Measurements from ENCODE around the gene PCDHB10. TPM values are rescaled to one million over a fixed set of nuclear protein-coding genes. Genes with fewer than 3 reads are reported as not detected.
A peak's percentile ranks its signal among the peaks of the same experiment; 100 is the strongest.
"Not testable (repeated sequence)": the region's sequence is repeated elsewhere in the genome, so short reads cannot be mapped to it uniquely, and the experiment has no call there.

Gene PCDHB10
- total RNA-seq, 1 donor from 2014 or later: 17.7 TPM

DNA sequence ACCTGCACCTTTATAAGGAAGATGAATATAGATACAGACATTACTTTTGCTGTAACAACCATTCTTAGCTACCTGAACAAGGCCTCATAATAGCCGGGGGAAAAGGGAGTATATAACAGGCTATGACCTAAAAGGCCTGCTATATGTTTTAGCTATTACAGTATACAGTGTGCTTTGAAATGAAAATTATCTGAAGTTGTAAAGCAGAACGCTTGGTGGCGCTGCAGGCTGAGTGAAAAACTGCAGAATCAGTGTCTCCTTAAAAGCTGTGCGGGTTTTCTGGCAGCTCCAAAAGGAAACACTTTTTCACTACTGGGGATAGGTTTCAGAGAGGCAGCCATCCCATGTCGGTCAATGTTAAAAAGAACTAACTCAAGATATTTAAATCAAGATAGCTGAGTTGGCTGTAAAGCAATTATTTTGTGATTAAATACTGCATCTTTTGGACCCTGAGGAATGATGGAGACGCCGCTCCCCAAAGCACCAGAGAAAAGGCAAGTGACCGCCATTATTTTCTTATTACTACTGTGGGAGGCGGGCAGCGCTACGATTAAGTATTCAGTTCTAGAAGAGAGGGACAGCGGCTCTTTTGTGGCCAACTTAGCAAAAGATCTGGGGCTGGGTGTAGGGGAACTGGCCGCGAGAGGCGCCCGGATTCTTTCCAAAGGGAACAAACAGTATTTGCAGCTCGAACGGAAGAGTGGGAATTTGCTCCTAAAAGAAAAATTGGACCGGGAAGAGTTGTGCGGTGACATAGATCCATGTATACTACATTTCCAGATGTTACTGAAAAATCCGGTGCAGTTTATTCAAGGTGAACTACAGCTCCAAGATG is 36.4 kb upstream of the PCDHB10 start:
- Mint-ChIP-seq H3K27ac (ENCODE audit: unreplicated experiment) (peak overlapping the region; percentile 72), H3K9me3 (ENCODE audit: unreplicated experiment) (peaks cover 24% of the 10 kb centered on the region), H3K27me3 (ENCODE audit: unreplicated experiment) (peaks cover 6% of the 10 kb centered on the region), H3K4me1 (ENCODE audit: low read depth, unreplicated experiment) (no peaks in the 10 kb centered on the region), H3K4me3 (ENCODE audit: unreplicated experiment) (peak overlapping the region; percentile 90), H3K36me3 (ENCODE audit: unreplicated experiment) (peaks cover 48% of the 10 kb centered on the region)
- TF ChIP-seq, protein P1, sequence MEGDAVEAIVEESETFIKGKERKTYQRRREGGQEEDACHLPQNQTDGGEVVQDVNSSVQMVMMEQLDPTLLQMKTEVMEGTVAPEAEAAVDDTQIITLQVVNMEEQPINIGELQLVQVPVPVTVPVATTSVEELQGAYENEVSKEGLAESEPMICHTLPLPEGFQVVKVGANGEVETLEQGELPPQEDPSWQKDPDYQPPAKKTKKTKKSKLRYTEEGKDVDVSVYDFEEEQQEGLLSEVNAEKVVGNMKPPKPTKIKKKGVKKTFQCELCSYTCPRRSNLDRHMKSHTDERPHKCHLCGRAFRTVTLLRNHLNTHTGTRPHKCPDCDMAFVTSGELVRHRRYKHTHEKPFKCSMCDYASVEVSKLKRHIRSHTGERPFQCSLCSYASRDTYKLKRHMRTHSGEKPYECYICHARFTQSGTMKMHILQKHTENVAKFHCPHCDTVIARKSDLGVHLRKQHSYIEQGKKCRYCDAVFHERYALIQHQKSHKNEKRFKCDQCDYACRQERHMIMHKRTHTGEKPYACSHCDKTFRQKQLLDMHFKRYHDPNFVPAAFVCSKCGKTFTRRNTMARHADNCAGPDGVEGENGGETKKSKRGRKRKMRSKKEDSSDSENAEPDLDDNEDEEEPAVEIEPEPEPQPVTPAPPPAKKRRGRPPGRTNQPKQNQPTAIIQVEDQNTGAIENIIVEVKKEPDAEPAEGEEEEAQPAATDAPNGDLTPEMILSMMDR (IDR thresholded peaks at IDR 0.05; ENCODE audit: partially characterized antibody, unreplicated experiment): peak; percentile 59
- peak; percentile 50 for DNase-seq

DNA sequence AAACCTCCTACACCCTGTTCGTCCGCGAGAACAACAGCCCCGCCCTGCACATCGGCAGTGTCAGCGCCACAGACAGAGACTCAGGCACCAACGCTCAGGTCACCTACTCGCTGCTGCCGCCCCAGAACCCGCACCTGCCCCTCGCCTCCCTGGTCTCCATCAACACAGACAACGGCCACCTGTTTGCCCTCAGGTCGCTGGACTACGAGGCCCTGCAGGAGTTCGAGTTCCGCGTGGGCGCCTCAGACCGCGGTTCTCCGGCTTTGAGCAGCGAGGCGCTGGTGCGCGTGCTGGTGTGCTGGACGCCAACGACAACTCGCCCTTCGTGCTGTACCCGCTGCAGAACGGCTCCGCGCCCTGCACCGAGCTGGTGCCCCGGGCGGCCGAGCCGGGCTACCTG is 34.8 kb upstream of the PCDHB10 start:
- Mint-ChIP-seq H3K9me3 (ENCODE audit: unreplicated experiment) (peaks cover 22% of the 10 kb centered on the region), H3K36me3 (ENCODE audit: unreplicated experiment) (peaks cover 37% of the 10 kb centered on the region), H3K4me3 (ENCODE audit: unreplicated experiment) (peak overlapping the region; percentile 3), H3K27ac (ENCODE audit: unreplicated experiment) (peak overlapping the region; percentile 22)
- not testable (repeated sequence) for H3K27me3 Mint-ChIP-seq (ENCODE audit: unreplicated experiment); H3K4me1 Mint-ChIP-seq (ENCODE audit: low read depth, unreplicated experiment); DNase-seq

DNA sequence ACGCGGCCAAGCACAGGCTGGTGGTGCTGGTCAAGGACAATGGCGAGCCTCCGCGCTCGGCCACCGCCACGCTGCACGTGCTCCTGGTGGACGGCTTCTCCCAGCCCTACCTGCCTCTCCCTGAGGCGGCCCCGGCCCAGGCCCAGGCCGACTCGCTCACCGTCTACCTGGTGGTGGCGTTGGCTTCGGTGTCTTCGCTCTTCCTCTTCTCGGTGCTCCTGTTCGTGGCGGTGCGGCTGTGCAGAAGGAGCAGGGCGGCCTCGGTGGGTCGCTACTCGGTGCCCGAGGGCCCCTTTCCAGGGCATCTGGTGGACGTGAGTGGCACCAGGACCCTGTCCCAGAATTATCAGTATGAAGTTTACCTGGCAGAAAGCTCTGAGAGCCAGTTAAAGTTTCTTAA is 34.3 kb upstream of the PCDHB10 start:
- DNase-seq; H3K4me3 Mint-ChIP-seq (ENCODE audit: unreplicated experiment); H3K27me3 Mint-ChIP-seq (ENCODE audit: unreplicated experiment); H3K4me1 Mint-ChIP-seq (ENCODE audit: low read depth, unreplicated experiment); H3K27ac Mint-ChIP-seq (ENCODE audit: unreplicated experiment): not testable (repeated sequence)
- H3K9me3 Mint-ChIP-seq (ENCODE audit: unreplicated experiment): peaks cover 20% of the 10 kb centered on the region
- peaks cover 32% of the 10 kb centered on the region for H3K36me3 Mint-ChIP-seq (ENCODE audit: unreplicated experiment)

DNA sequence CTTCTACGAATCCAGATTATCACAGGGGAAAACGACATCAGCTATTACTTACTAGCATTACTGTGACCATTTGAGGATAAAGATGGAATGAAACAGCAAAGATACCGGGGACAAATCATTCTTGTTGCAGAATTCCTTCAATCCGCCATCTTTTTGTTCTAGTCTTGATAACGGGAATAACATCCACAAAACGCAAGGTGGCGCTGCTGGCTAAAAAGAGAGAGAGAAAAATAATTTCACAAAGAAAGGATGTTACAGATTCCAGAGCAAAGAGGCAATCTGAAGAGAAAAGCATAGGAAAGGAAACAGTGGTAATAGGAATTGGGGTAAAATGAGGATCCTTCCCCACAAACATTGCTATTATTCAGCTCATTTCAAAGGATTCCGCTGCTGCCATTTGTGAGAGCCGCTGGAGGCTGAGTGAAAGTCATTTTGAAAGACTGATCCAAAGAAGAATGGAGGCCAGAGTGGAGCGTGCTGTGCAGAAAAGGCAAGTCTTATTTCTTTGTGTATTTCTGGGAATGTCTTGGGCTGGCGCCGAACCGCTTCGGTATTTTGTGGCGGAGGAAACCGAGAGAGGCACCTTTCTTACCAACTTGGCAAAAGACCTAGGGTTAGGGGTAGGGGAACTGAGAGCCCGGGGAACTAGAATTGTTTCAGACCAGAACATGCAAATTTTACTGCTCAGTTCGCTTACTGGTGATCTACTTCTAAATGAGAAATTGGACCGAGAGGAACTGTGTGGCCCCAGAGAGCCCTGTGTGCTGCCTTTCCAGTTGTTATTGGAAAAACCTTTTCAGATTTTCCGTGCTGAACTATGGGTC is 19.6 kb upstream of the PCDHB10 start, which contains the start of gene PCDHB7:
TSS of gene PCDHB7 (plus strand) at position 264 of the 824 bp plus-strand sequence. CDS start at position 456, 192 bp downstream.
- Mint-ChIP-seq H3K4me3 (ENCODE audit: unreplicated experiment) (peak within 1 kb of the TSS; percentile 9), H3K36me3 (ENCODE audit: unreplicated experiment) (peaks cover 19% of the 10 kb centered on the region), H3K9me3 (ENCODE audit: unreplicated experiment) (peaks cover 14% of the 10 kb centered on the region), H3K27me3 (ENCODE audit: unreplicated experiment) (no peaks in the 10 kb centered on the region), H3K4me1 (ENCODE audit: low read depth, unreplicated experiment) (no peaks in the 10 kb centered on the region), H3K27ac (ENCODE audit: unreplicated experiment) (no peak within 1 kb of the TSS)
- TF ChIP-seq, protein P1 (IDR thresholded peaks at IDR 0.05; ENCODE audit: partially characterized antibody, unreplicated experiment): peak; percentile 31
- DNase-seq: peak; percentile 33

DNA sequence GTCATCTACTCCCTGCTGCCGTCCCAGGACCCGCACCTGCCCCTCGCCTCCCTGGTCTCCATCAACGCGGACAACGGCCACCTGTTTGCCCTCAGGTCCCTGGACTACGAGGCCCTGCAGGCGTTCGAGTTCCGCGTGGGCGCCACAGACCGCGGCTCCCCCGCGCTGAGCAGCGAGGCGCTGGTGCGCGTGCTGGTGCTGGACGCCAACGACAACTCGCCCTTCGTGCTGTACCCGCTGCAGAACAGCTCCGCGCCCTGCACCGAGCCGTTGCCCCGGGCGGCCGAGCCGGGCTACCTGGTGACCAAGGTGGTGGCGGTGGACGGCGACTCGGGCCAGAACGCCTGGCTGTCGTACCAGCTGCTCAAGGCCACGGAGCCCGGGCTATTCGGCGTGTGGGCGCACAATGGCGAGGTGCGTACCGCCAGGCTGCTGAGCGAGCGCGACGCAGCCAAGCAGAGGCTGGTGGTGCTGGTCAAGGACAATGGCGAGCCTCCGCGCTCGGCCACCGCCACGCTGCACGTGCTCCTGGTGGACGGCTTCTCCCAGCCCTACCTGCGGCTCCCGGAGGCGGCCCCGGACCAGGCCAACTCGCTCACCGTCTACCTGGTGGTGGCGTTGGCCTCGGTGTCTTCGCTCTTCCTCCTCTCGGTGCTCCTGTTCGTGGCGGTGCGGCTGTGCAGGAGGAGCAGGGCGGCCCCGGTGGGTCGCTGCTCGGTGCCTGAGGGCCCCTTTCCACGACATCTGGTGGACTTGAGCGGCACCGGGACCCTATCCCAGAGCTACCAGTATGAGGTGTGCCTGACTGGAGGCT is 17.7 kb upstream of the PCDHB10 start:
- not testable (repeated sequence) for H3K4me3 Mint-ChIP-seq (ENCODE audit: unreplicated experiment); H3K27me3 Mint-ChIP-seq (ENCODE audit: unreplicated experiment); H3K4me1 Mint-ChIP-seq (ENCODE audit: low read depth, unreplicated experiment); H3K27ac Mint-ChIP-seq (ENCODE audit: unreplicated experiment)
- peaks cover 14% of the 10 kb centered on the region for H3K9me3 Mint-ChIP-seq (ENCODE audit: unreplicated experiment)
- DNase-seq: peak; percentile 27
- H3K36me3 Mint-ChIP-seq (ENCODE audit: unreplicated experiment): peaks cover 19% of the 10 kb centered on the region

DNA sequence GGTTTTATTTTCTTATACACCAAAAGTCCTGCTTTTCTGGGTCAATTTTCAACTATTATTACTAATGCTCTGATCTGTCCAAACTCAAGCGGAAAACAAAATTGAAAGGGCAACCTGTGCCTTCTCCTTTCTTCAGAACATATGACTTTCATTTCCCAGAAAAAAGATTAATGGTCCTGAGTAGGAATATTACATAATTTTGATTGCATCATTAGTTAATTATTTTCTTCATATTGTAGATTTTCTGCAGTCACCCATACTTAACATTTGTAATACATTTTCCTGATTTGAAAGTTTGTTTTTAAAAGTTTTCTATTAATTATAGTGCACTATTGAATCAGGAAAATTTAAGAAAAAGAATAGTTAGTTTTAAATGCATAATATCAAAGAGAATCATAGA is 16.2 kb upstream of the PCDHB10 start:
- peaks cover 25% of the 10 kb centered on the region for H3K36me3 Mint-ChIP-seq (ENCODE audit: unreplicated experiment)
- TF ChIP-seq, protein P1 (IDR thresholded peaks at IDR 0.05; ENCODE audit: partially characterized antibody, unreplicated experiment): no peak
- H3K9me3 Mint-ChIP-seq (ENCODE audit: unreplicated experiment): peaks cover 14% of the 10 kb centered on the region
- H3K4me3 Mint-ChIP-seq (ENCODE audit: unreplicated experiment): no peak overlapping the region
- no peak for DNase-seq
- no peak overlapping the region for H3K27ac Mint-ChIP-seq (ENCODE audit: unreplicated experiment)
- no peaks in the 10 kb centered on the region for H3K27me3 Mint-ChIP-seq (ENCODE audit: unreplicated experiment)
- H3K4me1 Mint-ChIP-seq (ENCODE audit: low read depth, unreplicated experiment): no peaks in the 10 kb centered on the region
